Kidney tubule cell (primary cell): Measurements from ENCODE around the gene GRIK2.

Experiments
- DNase-seq: peaks from one replicate; pipeline ENCODE4 v3.0.0-alpha.2; 2018; ENCODE audit warnings: low spot score

Gene GRIK2

GRCh38 chr6:101400326-101401135, 7.0 kb downstream of the GRIK2 start:
- no peak for DNase-seq

- DNase-seq: no peak
Measured at GRCh38 chr6:101401171-101401570, 7.7 kb downstream of the GRIK2 start.

GRCh38 chr6:101401792-101402621, 8.5 kb downstream of the GRIK2 start:
- no peak for DNase-seq

- no peak for DNase-seq
Measured at GRCh38 chr6:101402622-101403031, 9.1 kb downstream of the GRIK2 start.

GRCh38 chr6:101403216-101403945, 9.9 kb downstream of the GRIK2 start:
- no peak for DNase-seq

GRCh38 chr6:101404775-101405174, 11.3 kb downstream of the GRIK2 start:
- DNase-seq: no peak

- no peak for DNase-seq
Measured at GRCh38 chr6:101413773-101414172, 20.3 kb downstream of the GRIK2 start.

GRCh38 chr6:101417900-101418299, 24.4 kb downstream of the GRIK2 start:
- DNase-seq: no peak

GRCh38 chr6:101422251-101422650, 28.7 kb downstream of the GRIK2 start:
- DNase-seq: no peak

GRCh38 chr6:101422811-101423210, 29.3 kb downstream of the GRIK2 start:
- no peak for DNase-seq

- DNase-seq: peak; percentile 63
Measured at GRCh38 chr6:101429270-101429669, 35.8 kb downstream of the GRIK2 start.

GRCh38 chr6:101429845-101430244, 36.3 kb downstream of the GRIK2 start:
- DNase-seq: no peak

- no peak for DNase-seq
Measured at GRCh38 chr6:101433141-101433540, 39.6 kb downstream of the GRIK2 start.

GRCh38 chr6:101434601-101435000, 41.1 kb downstream of the GRIK2 start:
- DNase-seq: no peak

GRCh38 chr6:101435038-101435437, 41.5 kb downstream of the GRIK2 start:
- DNase-seq: peak; percentile 14

GRCh38 chr6:101439790-101440189, 46.3 kb downstream of the GRIK2 start:
- DNase-seq: no peak

- no peak for DNase-seq
Measured at GRCh38 chr6:101443315-101443714, 49.8 kb downstream of the GRIK2 start.

GRCh38 chr6:101444717-101445116, 51.2 kb downstream of the GRIK2 start:
- no peak for DNase-seq

- no peak for DNase-seq
Measured at GRCh38 chr6:101445527-101445926, 52.0 kb downstream of the GRIK2 start.

- DNase-seq: no peak
Measured at GRCh38 chr6:101450901-101451300, 57.4 kb downstream of the GRIK2 start.

- no peak for DNase-seq
Measured at GRCh38 chr6:101451981-101452380, 58.5 kb downstream of the GRIK2 start.

- DNase-seq: no peak
Measured at GRCh38 chr6:101453221-101453620, 59.7 kb downstream of the GRIK2 start.
